Pancreas (tissue), 10 donors: ENCODE results near the gene LCAT. TPM values are rescaled to one million over a fixed set of nuclear protein-coding genes. Genes with fewer than 3 reads are reported as not detected.

Experiments used
- ATAC-seq, 4 donors: fragments of 200-7000 bp; cut with Tn5 transposase; one replicate each; pipeline versions ENCODE4 v1.8.0 to v1.9.1; 2020; ENCODE audit warnings: mild to moderate bottlenecking in 4 of 4, moderate library complexity in 4 of 4
- DNase-seq, 6 donors: peaks; one replicate each; pipeline ENCODE4 v3.0.0-alpha.2; 2020
- FAIRE-seq: peaks from 2 replicates; lab custom pipeline; 2012; peaks lifted over from hg19 to GRCh38; lab: Jason Lieb, UNC
- H3K27ac ChIP-seq, 4 donors: fragments of 200-600 bp; sonication (generic); 1 replicate in 3 of 4; 2 replicates in 1 of 4; pipeline versions ENCODE4 v1.5.0 to v1.8.0; 2020
- H3K27me3 ChIP-seq, 4 donors: fragments of 200-600 bp; one replicate each; pipeline ENCODE4 v1.8.0; 2021
- H3K36me3 ChIP-seq, 3 donors: fragments of 200-600 bp; sonication (generic) in 1 of 3; one replicate each; pipeline versions ENCODE4 v1.5.0 to v1.8.0; 2020 to 2021
- H3K4me1 ChIP-seq, 3 donors: fragments of 200-600 bp; one replicate each; pipeline ENCODE4 v1.8.0; 2021
- H3K4me3 ChIP-seq, 4 donors: fragments of 200-600 bp; sonication (generic) in 2 of 4; one replicate each; pipeline versions ENCODE4 v1.5.0 to v1.8.0; 2020 to 2021
- H3K9me3 ChIP-seq, 4 donors: fragments of 200-600 bp; one replicate each; pipeline ENCODE4 v1.8.0; 2021
- whole genome bisulfite sequencing, 2 donors: extraction: QIAGEN DNeasy Blood & Tissue Kit; methylation state at CpG; one replicate each; pipeline ENCODE4 v1.1.7; 2013; 5-methylcytosine and 5-hydroxymethylcytosine counted together
- intact Hi-C, 3 donors: fragments of 100-400 bp; cut with DNase I; formaldehyde crosslinking; loops; one replicate each; pipeline versions ENCODE4 v1.11.1 to v1.14.2; 2022
- polyA plus RNA-seq, 2 donors: library from polyadenylated mRNA; stranded (reverse); fragments of 200-250 nt; gene quantifications; one replicate each; pipeline ENCODE4 v1.2.3, GENCODE V29; 2013
- total RNA-seq, 6 donors: library from RNA; stranded (reverse); fragmentation: NEBNext Ultra II Directional in 4 of 6; extraction: Animal tissue kit (Norgen Biotek cat#: 25700) in 4 of 6; gene quantifications; one replicate each; pipeline versions ENCODE4 v1.2.1 to v1.2.4, GENCODE V29; 2021 to 2023
- TF ChIP-seq, protein P1 (sequence below), 4 donors: fragments of 200-600 bp; sonication (generic) in 3 of 4; IDR thresholded peaks; one replicate each; pipeline versions ENCODE4 v1.5.0 to v1.8.0; 2021; ENCODE audit warnings: antibody characterized with exemption in 4 of 4
- donor health status: healthy with polysubstance abuse.
- donor health status: DM: no; HTN: no; CAD: no; lungs with moderate emphysema.
- donor health status: DM: no; HTN: no; CAD: no.
- donor health status: control.
- donor health status: control.
- donor health status: Bipolar disorder and iron deficiency.
- donor health status: DM: yes; HTN: yes; CAD: no.
- donor health status: DM: no; HTN: no; CAD: no.
- donor health status: DM: no; HTN: no; CAD: no.
- donor health status: DM: yes; HTN: yes; CAD: no.

Gene LCAT, protein sequence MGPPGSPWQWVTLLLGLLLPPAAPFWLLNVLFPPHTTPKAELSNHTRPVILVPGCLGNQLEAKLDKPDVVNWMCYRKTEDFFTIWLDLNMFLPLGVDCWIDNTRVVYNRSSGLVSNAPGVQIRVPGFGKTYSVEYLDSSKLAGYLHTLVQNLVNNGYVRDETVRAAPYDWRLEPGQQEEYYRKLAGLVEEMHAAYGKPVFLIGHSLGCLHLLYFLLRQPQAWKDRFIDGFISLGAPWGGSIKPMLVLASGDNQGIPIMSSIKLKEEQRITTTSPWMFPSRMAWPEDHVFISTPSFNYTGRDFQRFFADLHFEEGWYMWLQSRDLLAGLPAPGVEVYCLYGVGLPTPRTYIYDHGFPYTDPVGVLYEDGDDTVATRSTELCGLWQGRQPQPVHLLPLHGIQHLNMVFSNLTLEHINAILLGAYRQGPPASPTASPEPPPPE
- 10 to 100 TPM in 2 of 6 donors, 1 to 10 TPM in 4; 2.8 to 12.4 (median 8.5) TPM for total RNA-seq
- polyA plus RNA-seq: 10 to 100 TPM; 54.3 to 65.5 TPM

GRCh38 chr16:67943619-67944504 lies at the start of gene LCAT:
Gene LCAT, minus strand, starts transcription at chr16:67944120. Its CDS starts 19 bp downstream, at chr16:67944101.
- H3K9me3 ChIP-seq: no peaks in the 10 kb centered on the region
- no peak for FAIRE-seq
- TF ChIP-seq, protein P1, sequence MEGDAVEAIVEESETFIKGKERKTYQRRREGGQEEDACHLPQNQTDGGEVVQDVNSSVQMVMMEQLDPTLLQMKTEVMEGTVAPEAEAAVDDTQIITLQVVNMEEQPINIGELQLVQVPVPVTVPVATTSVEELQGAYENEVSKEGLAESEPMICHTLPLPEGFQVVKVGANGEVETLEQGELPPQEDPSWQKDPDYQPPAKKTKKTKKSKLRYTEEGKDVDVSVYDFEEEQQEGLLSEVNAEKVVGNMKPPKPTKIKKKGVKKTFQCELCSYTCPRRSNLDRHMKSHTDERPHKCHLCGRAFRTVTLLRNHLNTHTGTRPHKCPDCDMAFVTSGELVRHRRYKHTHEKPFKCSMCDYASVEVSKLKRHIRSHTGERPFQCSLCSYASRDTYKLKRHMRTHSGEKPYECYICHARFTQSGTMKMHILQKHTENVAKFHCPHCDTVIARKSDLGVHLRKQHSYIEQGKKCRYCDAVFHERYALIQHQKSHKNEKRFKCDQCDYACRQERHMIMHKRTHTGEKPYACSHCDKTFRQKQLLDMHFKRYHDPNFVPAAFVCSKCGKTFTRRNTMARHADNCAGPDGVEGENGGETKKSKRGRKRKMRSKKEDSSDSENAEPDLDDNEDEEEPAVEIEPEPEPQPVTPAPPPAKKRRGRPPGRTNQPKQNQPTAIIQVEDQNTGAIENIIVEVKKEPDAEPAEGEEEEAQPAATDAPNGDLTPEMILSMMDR (IDR thresholded peaks at IDR 0.05): no peak
- H3K27ac ChIP-seq: no peak within 1 kb of the TSS
- peak in 3 of 4 donors; percentile 10 to 25 (median 20) for ATAC-seq
- peaks cover 4 to 45% (median 16%) of the 10 kb centered on the region in 3 donors for H3K36me3 ChIP-seq
- DNase-seq: peak in 1 of 6 donors; percentile 76
- 82% methylated on average over 23 of the region's 23 CpGs for WGBS, 2 donors
- H3K4me1 ChIP-seq: no peaks in the 10 kb centered on the region
- intact Hi-C loops: no loop called here
- no peaks in the 10 kb centered on the region for H3K27me3 ChIP-seq
- H3K4me3 ChIP-seq: no peak within 1 kb of the TSS

DNA sequence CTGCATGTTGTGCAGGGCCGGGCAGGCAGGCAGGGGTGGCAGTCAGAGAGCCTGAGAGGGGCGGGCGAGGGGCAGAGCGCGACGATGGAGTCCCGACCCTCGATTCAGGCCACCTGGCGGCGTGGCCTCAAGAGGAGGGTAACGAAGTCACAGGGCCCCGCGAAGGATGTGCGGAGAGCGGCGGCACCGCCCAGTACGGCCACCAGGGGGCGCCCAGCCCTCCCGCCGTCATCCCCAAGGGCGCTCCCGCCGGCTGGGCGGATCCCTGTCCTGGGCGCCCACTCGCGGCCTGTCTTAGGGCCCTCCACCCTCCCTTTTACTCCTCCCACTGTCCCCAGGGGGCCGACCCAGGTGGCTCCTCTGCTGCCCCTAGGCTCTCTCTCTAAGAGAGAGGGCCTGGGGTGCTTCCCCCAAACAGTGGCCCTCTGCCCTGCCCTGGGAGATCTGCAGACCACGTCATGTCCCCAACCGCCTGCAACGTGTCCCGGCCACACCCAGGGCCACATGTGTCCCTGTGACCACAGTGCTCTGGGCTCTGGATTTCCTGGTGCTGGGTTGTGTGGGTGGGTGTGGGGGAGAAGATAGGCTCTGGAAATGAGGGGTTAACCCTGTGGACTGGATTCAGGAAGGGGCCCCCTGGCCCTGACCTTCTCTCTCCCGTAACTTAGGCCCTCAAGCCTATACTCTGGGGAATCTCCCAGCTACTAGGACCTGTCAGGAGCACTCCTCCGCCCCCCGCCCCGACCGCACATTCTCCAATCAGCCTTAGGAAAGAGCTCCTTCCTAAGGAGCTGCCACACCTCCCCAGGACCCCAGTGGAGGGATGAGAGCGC lies 49.5 kb upstream of the LCAT start:
- ATAC-seq (peak; percentile 97 to 98 (median 98)), DNase-seq (peak in 5 of 6 donors; percentile 61 to 91 (median 73)), FAIRE-seq (no peak)
- peak overlapping the region in 2 of 4 donors; percentile 39 to 47 for H3K27ac ChIP-seq
- peaks cover 0 to 6% (median 0%) of the 10 kb centered on the region in 3 donors for H3K4me1 ChIP-seq
- H3K9me3 ChIP-seq: no peaks in the 10 kb centered on the region
- peak overlapping the region in 3 of 4 donors; percentile 23 to 35 (median 28) for H3K4me3 ChIP-seq
- 14 to 15% methylated on average over 39 of the region's 39 CpGs for WGBS, 2 donors
- no peaks in the 10 kb centered on the region for H3K27me3 ChIP-seq
- no peaks in the 10 kb centered on the region for H3K36me3 ChIP-seq
- TF ChIP-seq, protein P1 (IDR thresholded peaks at IDR 0.05): peak; percentile 97 to 100 (median 99)
- intact Hi-C loops: no loop called here

DNA sequence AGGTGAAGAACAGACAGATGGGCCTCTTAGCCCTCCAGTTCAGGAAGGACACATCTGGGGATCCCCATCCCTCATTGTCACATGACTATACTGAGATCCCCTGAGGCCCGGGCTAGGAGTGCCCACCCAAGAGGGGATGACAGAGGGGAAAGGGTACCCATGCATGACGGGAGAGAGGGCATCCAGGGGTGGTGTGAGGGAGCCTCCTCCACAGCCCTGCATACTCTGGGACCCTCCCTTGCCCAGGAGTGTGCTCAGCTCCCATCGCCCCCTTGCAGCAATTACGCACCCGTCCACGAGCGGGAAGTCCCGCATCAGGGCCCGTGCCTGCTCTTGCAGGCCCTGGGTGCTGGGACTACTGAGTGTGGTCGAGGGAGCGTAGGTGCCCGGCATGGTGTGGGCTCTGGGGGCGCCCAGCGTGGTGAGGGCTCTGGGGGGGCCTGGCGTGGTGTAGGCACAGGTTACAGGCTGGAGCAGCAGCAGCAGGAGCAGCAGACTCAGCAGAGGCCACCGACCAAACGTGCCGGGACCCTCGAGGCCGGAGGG lies 48.8 kb upstream of the LCAT start:
- Histone ChIP-seq H3K4me1 (peaks cover 0 to 6% (median 0%) of the 10 kb centered on the region in 3 donors), H3K4me3 (no peak overlapping the region), H3K36me3 (no peaks in the 10 kb centered on the region), H3K27ac (no peak overlapping the region), H3K27me3 (no peaks in the 10 kb centered on the region), H3K9me3 (no peaks in the 10 kb centered on the region)
- intact Hi-C loops: no loop called here
- TF ChIP-seq, protein P1 (IDR thresholded peaks at IDR 0.05): no peak
- ATAC-seq: peak in 1 of 4 donors; percentile 2
- FAIRE-seq: no peak
- peak in 1 of 6 donors; percentile 87 for DNase-seq
- 51 to 55% methylated on average over 20 of the region's 20 CpGs for WGBS, 2 donors

DNA sequence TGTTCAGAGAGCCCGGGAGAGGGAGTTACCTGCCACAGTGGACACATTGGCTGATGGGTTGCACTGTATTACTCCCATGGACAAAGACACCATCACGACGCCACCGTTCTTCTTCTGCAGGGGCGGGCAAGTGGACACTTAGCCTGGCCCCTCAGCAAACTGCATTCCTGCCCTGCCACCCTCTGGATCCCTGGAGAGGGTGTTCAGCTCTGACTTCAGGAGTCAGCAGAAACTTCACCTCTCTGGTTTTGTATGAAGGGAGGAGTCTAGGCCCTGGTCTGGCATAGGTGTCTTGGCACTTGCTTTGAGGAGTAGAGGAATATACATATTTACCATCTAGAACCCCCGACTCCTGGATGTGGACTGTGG lies 46.1 kb upstream of the LCAT start:
- TF ChIP-seq, protein P1 (IDR thresholded peaks at IDR 0.05): no peak
- no peaks in the 10 kb centered on the region for H3K9me3 ChIP-seq
- no peak for DNase-seq
- no peak overlapping the region for H3K4me3 ChIP-seq
- WGBS, 2 donors: 80 to 81% methylated on average over 6 of the region's 6 CpGs
- no peaks in the 10 kb centered on the region for H3K36me3 ChIP-seq
- H3K4me1 ChIP-seq: peaks cover 0 to 6% (median 3%) of the 10 kb centered on the region in 3 donors
- H3K27ac ChIP-seq: no peak overlapping the region
- ATAC-seq: no peak
- no peak for FAIRE-seq
- intact Hi-C loops: no loop called here
- no peaks in the 10 kb centered on the region for H3K27me3 ChIP-seq
